CD14-positive monocyte (primary cell): Measurements from ENCODE around the gene FLT1. TPM values are rescaled to one million over a fixed set of nuclear protein-coding genes. Genes with fewer than 3 reads are reported as not detected.

Experiments
- DNase-seq, 3 donors: peaks; one replicate each; pipeline ENCODE4 v3.0.0-alpha.2; 2011 to 2022
- H2AFZ ChIP-seq: 2 replicates; pipeline ENCODE4 v1.6.0; 2012; ENCODE audit warnings: mild to moderate bottlenecking, low read depth, low read length, inconsistent platforms; ENCODE audit not compliant: insufficient read depth, poor library complexity, severe bottlenecking
- H3K27ac ChIP-seq, 2 donors: 1 replicate in 1 of 2; 2 replicates in 1 of 2; pipeline ENCODE4 v1.5.1; 2012 to 2013; ENCODE audit warnings: low read length in 2 of 2, control low read depth in 1 of 2, inconsistent platforms in 1 of 2, low read depth in 1 of 2, mild to moderate bottlenecking in 1 of 2
- H3K27me3 ChIP-seq, 2 donors: one replicate each; pipeline versions ENCODE4 v1.6.0 to v1.6.1; 2011 to 2013; ENCODE audit warnings: low read length in 2 of 2; ENCODE audit not compliant: control insufficient read depth in 2 of 2, insufficient read depth in 2 of 2
- H3K36me3 ChIP-seq, 2 donors: replicated peaks in 1 of 2; 1 replicate in 1 of 2; 2 replicates in 1 of 2; pipeline versions ENCODE4 v1.5.1 to v1.6.1; 2012 to 2013; ENCODE audit warnings: low read length in 2 of 2, control low read depth in 1 of 2, inconsistent platforms in 1 of 2, mild to moderate bottlenecking in 1 of 2; ENCODE audit not compliant: insufficient read depth in 2 of 2, control insufficient read depth in 1 of 2
- H3K4me1 ChIP-seq, 2 donors: 1 replicate in 1 of 2; 2 replicates in 1 of 2; pipeline versions ENCODE4 v1.5.1 to v1.6.1; 2012 to 2013; ENCODE audit warnings: low read length in 2 of 2, control low read depth in 1 of 2, inconsistent platforms in 1 of 2, mild to moderate bottlenecking in 1 of 2, moderate library complexity in 1 of 2; ENCODE audit not compliant: insufficient read depth in 2 of 2, control insufficient read depth in 1 of 2
- H3K4me2 ChIP-seq: replicated peaks from 2 replicates; pipeline ENCODE3; 2012; ENCODE audit warnings: low read length, moderate library complexity, mild to moderate bottlenecking; ENCODE audit not compliant: poor library complexity, severe bottlenecking; ENCODE audit errors: extremely low read depth
- H3K4me3 ChIP-seq, 3 experiments: fragments of 200-600 bp in 1 of 3; sonication (generic) in 1 of 3; replicated peaks in 1 of 3; 1 replicate in 2 of 3; 2 replicates in 1 of 3; pipeline ENCODE4 v1.5.1; 2011 to 2013; ENCODE audit warnings: low read length in 3 of 3, mild to moderate bottlenecking in 3 of 3, control low read depth in 2 of 3, low read depth in 2 of 3, inconsistent platforms in 1 of 3, moderate library complexity in 1 of 3
- H3K79me2 ChIP-seq: 2 replicates; pipeline ENCODE4 v1.6.0; 2012; ENCODE audit warnings: mild to moderate bottlenecking, control low read depth, inconsistent platforms, low read length, moderate library complexity; ENCODE audit not compliant: insufficient read depth
- H3K9ac ChIP-seq: 2 replicates; pipeline ENCODE4 v1.6.0; 2017; ENCODE audit warnings: low read length, mild to moderate bottlenecking; ENCODE audit not compliant: insufficient read depth, poor library complexity, severe bottlenecking
- H3K9me3 ChIP-seq, 2 donors: replicated peaks in 1 of 2; 1 replicate in 1 of 2; 2 replicates in 1 of 2; pipeline versions ENCODE4 v1.5.1 to v1.6.1; 2012 to 2013; ENCODE audit warnings: low read length in 2 of 2, control low read depth in 1 of 2; ENCODE audit not compliant: control insufficient read depth in 1 of 2, insufficient read depth in 1 of 2
- H4K20me1 ChIP-seq: 2 replicates; pipeline ENCODE4 v1.6.0; 2012; ENCODE audit warnings: mild to moderate bottlenecking, low read length, control low read depth, moderate library complexity; ENCODE audit not compliant: insufficient read depth
- H3K27ac Mint-ChIP-seq, 7 donors: one replicate each; pipeline ENCODE4 v1.8.0; 2020; ENCODE audit warnings: mild to moderate bottlenecking in 7 of 7, mixed read lengths in 7 of 7, moderate library complexity in 6 of 7, inconsistent platforms in 2 of 7
- H3K27me3 Mint-ChIP-seq, 3 donors: one replicate each; pipeline ENCODE4 v1.8.0; 2021 to 2022; ENCODE audit warnings: low read depth in 3 of 3, mild to moderate bottlenecking in 3 of 3, mixed read lengths in 3 of 3, moderate library complexity in 3 of 3, inconsistent platforms in 1 of 3
- H3K36me3 Mint-ChIP-seq, 2 donors: one replicate each; pipeline ENCODE4 v1.8.0; 2020; ENCODE audit warnings: mixed read lengths in 2 of 2, inconsistent platforms in 1 of 2, mild to moderate bottlenecking in 1 of 2
- H3K4me1 Mint-ChIP-seq: one replicate; pipeline ENCODE4 v1.8.0; 2020; ENCODE audit warnings: mild to moderate bottlenecking, mixed read lengths
- H3K4me3 Mint-ChIP-seq, 2 donors: one replicate each; pipeline ENCODE4 v1.8.0; 2020; ENCODE audit warnings: mild to moderate bottlenecking in 2 of 2, mixed read lengths in 2 of 2, moderate library complexity in 1 of 2
- H3K9me3 Mint-ChIP-seq, 7 donors: one replicate each; pipeline ENCODE4 v1.8.0; 2020 to 2022; ENCODE audit warnings: mixed read lengths in 7 of 7, mild to moderate bottlenecking in 6 of 7, moderate library complexity in 6 of 7, inconsistent platforms in 2 of 7
- CTCF ChIP-seq: fragments of 200-600 bp; IDR thresholded peaks from one replicate; pipeline ENCODE4 v1.8.0; 2022; ENCODE audit warnings: antibody characterized with exemption, mild to moderate bottlenecking
- WGBS: methylation state at CpG from one replicate; pipeline ENCODE4 v1.1.5; 2013; ENCODE audit warnings: missing lambda C conversion rate; ENCODE audit not compliant: insufficient coverage; 5-methylcytosine and 5-hydroxymethylcytosine counted together
- intact Hi-C, 2 donors: fragments of 100-400 bp; cut with micrococcal nuclease; formaldehyde crosslinking; loops; one replicate each; pipeline versions ENCODE4 v1.15.0 to v1.15.1; 2023
- polyA plus RNA-seq, 3 donors: library from polyadenylated mRNA; depleted of rRNA in 1 of 3; unstranded in 2 of 3; stranded (reverse) in 1 of 3; fragments of 300-500 nt in 2 of 3; fragments of >200 nt in 1 of 3; fragmentation: Illumina TruSeq in 2 of 3; gene quantifications; 1 replicate in 2 of 3; 2 replicates in 1 of 3; pipeline ENCODE4 v1.2.3, GENCODE V29; 2012 to 2021

The FLT1 gene
- polyA plus RNA-seq, 3 donors = 0.28 TPM; not detected in 2

- Mint-ChIP-seq H3K27ac (no peak overlapping the region), H3K4me3 (peak overlapping the region in 1 of 2 donors; percentile 7), H3K9me3 (no peaks in the 10 kb centered on the region), H3K4me1 (peaks cover 2% of the 10 kb centered on the region), H3K36me3 (no peaks in the 10 kb centered on the region), H3K27me3 (peaks cover 19 to 49% (median 47%) of the 10 kb centered on the region in 3 donors)
- intact Hi-C loops = loop anchor here in 1 of 2 donors (2.0 kb wide), 1 partner anchor 472 kb away; no protein-coding TSS in a partner anchor
- no peak overlapping the region for H3K4me3 ChIP-seq
- no peak overlapping the region for H2AFZ ChIP-seq
- H3K27ac ChIP-seq = no peak overlapping the region
- no peak for DNase-seq
- H3K27me3 ChIP-seq = peaks cover 8 to 34% of the 10 kb centered on the region in 2 donors
- H3K79me2 ChIP-seq = no peaks in the 10 kb centered on the region
- WGBS = no CpG with 5 or more reads among the region's 2 CpGs
- H3K36me3 ChIP-seq = no peaks in the 10 kb centered on the region
- H3K9ac ChIP-seq = no peak overlapping the region
- H3K4me2 ChIP-seq = no peak overlapping the region
- no peaks in the 10 kb centered on the region for H3K9me3 ChIP-seq
- no peaks in the 10 kb centered on the region for H3K4me1 ChIP-seq
- no peak for TF ChIP-seq CTCF
- no peaks in the 10 kb centered on the region for H4K20me1 ChIP-seq
Observed at GRCh38 chr13:28325022-28325421, 169.9 kb downstream of the FLT1 start.

- Mint-ChIP-seq H3K4me1 (no peaks in the 10 kb centered on the region), H3K36me3 (no peaks in the 10 kb centered on the region), H3K27ac (no peak overlapping the region), H3K27me3 (peaks cover 15 to 46% (median 45%) of the 10 kb centered on the region in 3 donors), H3K9me3 (no peaks in the 10 kb centered on the region), H3K4me3 (no peak overlapping the region)
- DNase-seq = peak; percentile 55 to 75 (median 64)
- 32% methylated on average over 4 of the region's 4 CpGs for WGBS
- no peaks in the 10 kb centered on the region for H3K9me3 ChIP-seq
- peak; percentile 84 for TF ChIP-seq CTCF
- intact Hi-C loops = loop anchor here (1.0 to 5.0 kb wide), 4 partner anchors 312 to 473 kb away; no protein-coding TSS in a partner anchor
- peaks cover 8 to 28% of the 10 kb centered on the region in 2 donors for H3K27me3 ChIP-seq
- H3K4me1 ChIP-seq = no peaks in the 10 kb centered on the region
- no peak overlapping the region for H3K4me2 ChIP-seq
- H3K4me3 ChIP-seq = no peak overlapping the region
- H2AFZ ChIP-seq = no peak overlapping the region
- no peak overlapping the region for H3K9ac ChIP-seq
- no peak overlapping the region for H3K27ac ChIP-seq
- no peaks in the 10 kb centered on the region for H3K36me3 ChIP-seq
- H4K20me1 ChIP-seq = no peaks in the 10 kb centered on the region
- H3K79me2 ChIP-seq = no peaks in the 10 kb centered on the region
Observed at GRCh38 chr13:28324181-28324789, 170.6 kb downstream of the FLT1 start.
